22Rv1 (cell line): ENCODE results near the gene AP3M1.
A peak's percentile ranks its signal among the peaks of the same experiment; 100 is the strongest.

Source experiments
- H3K27ac ChIP-seq: fragments of 450-650 bp; 2 replicates; pipeline ENCODE4 v1.5.1; 2017
- CTCF ChIP-seq: fragments of 450-650 bp; IDR thresholded peaks from 2 replicates; pipeline ENCODE4 v1.5.1; 2017; ENCODE audit warnings: mild to moderate bottlenecking
- ZFX ChIP-seq: fragments of 450-650 bp; IDR thresholded peaks from 2 replicates; pipeline ENCODE4 v1.6.1; 2017; ENCODE audit warnings: antibody characterized with exemption, borderline replicate concordance

The AP3M1 gene

GRCh38 chr10:74081192-74081803 lies 69.3 kb downstream of the AP3M1 start:
- TF ChIP-seq ZFX (no peak), CTCF (peak; percentile 75)
- H3K27ac ChIP-seq = no peak overlapping the region

GRCh38 chr10:74079936-74080590 lies 70.6 kb downstream of the AP3M1 start:
- no peak overlapping the region for H3K27ac ChIP-seq
- no peak for TF ChIP-seq ZFX
- TF ChIP-seq CTCF = no peak

GRCh38 chr10:74079028-74079935 lies 71.3 kb downstream of the AP3M1 start:
- no peak overlapping the region for H3K27ac ChIP-seq

GRCh38 chr10:74078037-74078436 lies 72.6 kb downstream of the AP3M1 start:
- H3K27ac ChIP-seq = no peak overlapping the region
- TF ChIP-seq CTCF = no peak
- TF ChIP-seq ZFX = no peak

More at GRCh38 chr10:74079028-74079935, 71.3 kb downstream of the AP3M1 start:
- TF ChIP-seq CTCF = no peak
- no peak for TF ChIP-seq ZFX

- no peak overlapping the region for H3K27ac ChIP-seq
- no peak for TF ChIP-seq CTCF
- TF ChIP-seq ZFX = no peak
Observed at GRCh38 chr10:74077416-74077815, 73.2 kb downstream of the AP3M1 start.

- TF ChIP-seq CTCF (no peak), ZFX (no peak)
- no peak overlapping the region for H3K27ac ChIP-seq
Observed at GRCh38 chr10:74076961-74077360, 73.7 kb downstream of the AP3M1 start.
